ENCODE results near the gene DUSP19.

The DUSP19 gene

DNA sequence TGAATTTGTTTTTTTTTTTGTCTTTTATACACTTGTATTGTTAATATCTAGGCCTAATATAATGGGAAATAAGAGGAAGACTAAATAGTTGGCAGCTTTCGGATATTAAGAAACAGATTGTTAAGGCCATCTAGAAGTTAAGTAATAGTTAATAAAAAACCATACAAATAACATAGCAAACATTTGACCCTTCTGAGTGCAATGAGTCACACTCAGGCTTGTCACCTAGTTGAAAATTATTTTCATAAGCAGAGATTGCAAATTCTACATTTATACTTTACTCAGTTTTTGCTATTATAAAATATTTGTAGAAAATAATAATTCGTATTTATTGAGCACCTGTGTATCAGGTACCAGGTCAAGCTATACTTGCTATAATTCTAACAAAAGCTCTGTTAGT is 48.1 kb downstream of the DUSP19 start:
- no peak for DNase-seq

DNA sequence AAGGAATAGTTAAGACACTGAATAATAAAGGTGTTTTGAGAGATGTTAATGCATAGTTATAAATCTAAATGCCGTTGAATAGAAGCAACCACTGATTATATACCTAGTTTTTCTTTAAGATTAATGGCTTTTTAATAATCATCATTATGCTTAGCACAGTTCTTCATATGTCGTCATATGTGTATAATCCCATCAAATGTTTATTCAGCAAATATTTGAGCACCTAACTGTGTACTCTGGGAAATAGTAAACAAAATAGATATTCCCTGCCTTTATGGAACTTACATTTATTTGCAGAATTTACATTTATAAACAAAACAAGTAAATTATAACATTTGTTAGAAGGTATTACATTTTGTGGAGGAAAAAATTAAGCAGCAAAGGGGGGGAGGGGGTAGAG is 55.5 kb downstream of the DUSP19 start:
- DNase-seq: no peak

DNA sequence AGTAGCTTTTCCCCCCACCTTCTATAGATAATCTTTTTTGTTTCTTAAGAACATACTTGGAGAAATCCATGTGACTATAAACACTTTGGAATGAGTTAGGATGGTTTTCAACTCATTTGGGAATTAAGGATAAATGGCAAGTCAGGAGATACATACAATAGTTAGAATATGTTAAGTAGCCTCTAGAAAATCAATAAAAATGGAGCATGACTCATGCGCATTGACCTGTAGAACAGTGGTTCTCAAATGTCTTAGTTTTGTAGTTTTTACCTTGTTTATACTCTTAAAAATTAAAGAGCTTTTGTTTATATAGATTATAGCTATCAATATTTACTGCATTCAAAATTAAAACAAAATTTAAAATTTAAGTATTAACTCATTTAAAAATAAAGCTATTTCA is 70.4 kb downstream of the DUSP19 start:
- no peak for DNase-seq

DNA sequence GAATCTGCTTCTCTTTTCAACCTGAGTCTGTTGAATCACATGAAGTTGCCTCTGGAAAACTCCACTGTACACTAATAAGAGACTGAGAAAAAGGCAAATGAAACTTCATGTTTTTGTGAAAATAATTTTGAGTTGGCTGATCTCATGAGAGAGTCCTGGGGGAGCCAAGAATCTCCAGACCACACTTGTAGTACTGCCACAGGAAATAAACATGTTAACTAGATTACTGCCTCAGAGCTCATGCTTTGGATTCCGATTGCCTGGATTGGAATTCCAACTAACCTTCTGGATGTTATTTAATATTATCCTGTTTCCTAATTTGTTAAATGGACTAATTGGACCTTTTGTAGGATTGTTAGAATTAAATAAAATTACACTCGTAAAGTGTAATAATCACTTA is 70.9 kb downstream of the DUSP19 start:
- no peak for DNase-seq

Data from right hindlimb (tissue), 1 donor.